ENCODE measurements around the gene GPR62. TPM values are rescaled to one million over a fixed set of nuclear protein-coding genes. Genes with fewer than 3 reads are reported as not detected.
"Not testable (repeated sequence)": the region's sequence is repeated elsewhere in the genome, so short reads cannot be mapped to it uniquely, and the experiment has no call there.

GPR62 gene, protein sequence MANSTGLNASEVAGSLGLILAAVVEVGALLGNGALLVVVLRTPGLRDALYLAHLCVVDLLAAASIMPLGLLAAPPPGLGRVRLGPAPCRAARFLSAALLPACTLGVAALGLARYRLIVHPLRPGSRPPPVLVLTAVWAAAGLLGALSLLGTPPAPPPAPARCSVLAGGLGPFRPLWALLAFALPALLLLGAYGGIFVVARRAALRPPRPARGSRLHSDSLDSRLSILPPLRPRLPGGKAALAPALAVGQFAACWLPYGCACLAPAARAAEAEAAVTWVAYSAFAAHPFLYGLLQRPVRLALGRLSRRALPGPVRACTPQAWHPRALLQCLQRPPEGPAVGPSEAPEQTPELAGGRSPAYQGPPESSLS
- total RNA-seq (2014; rRNA removed; shearing (Covaris generic)): not detected in 2 replicates

GRCh38 chr3:51955175-51955892 is at the start of gene GPR62:
GPR62 (plus strand) TSS chr3:51955381; CDS start chr3:51955653, 272 bp downstream.
- Histone ChIP-seq H3K27me3 (replicated peaks) (no peaks in the 10 kb centered on the region), H3K36me3 (peaks cover 42% of the 10 kb centered on the region), H3K9me3 (replicated peaks) (no peaks in the 10 kb centered on the region), H3K4me3 (no peak within 1 kb of the TSS), H3K27ac (no peak within 1 kb of the TSS), H3K4me1 (replicated peaks) (peaks cover 9% of the 10 kb centered on the region)
- no peak for DNase-seq (ENCODE audit: low read depth in 1 of 2, low spot score in 2 of 2)

- Histone ChIP-seq H3K4me1 (replicated peaks) (no peaks in the 10 kb centered on the region), H3K36me3 (no peaks in the 10 kb centered on the region), H3K4me3 (no peak overlapping the region), H3K9me3 (replicated peaks) (no peaks in the 10 kb centered on the region), H3K27ac (no peak overlapping the region), H3K27me3 (replicated peaks) (no peaks in the 10 kb centered on the region)
- no peak for DNase-seq (ENCODE audit: low read depth in 1 of 2, low spot score in 2 of 2)
These were observed 47.2 kb upstream of the GPR62 start for GRCh38 chr3:51908026-51908425.

DNA sequence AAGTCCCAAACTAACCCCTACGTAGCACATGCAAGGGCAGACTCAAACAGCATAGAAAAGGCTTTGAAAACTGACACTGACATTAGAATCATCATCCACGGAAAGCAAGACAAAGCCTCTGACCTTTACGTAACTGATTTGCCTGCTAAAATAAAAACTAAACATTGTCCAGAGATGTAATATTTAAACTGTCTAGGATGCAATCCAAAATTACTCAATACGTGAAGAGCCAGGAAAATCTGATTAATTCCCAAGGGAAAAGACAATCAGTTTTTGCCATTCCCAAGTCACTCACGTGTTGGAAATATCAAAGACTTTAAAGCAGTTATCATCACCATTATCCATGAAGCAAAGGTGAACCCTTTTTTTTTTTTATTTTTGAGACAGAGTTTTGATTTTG is 38.8 kb upstream of the GPR62 start:
- H3K27ac ChIP-seq: no peak overlapping the region
- no peak for DNase-seq (ENCODE audit: low read depth in 1 of 2, low spot score in 2 of 2)

DNA sequence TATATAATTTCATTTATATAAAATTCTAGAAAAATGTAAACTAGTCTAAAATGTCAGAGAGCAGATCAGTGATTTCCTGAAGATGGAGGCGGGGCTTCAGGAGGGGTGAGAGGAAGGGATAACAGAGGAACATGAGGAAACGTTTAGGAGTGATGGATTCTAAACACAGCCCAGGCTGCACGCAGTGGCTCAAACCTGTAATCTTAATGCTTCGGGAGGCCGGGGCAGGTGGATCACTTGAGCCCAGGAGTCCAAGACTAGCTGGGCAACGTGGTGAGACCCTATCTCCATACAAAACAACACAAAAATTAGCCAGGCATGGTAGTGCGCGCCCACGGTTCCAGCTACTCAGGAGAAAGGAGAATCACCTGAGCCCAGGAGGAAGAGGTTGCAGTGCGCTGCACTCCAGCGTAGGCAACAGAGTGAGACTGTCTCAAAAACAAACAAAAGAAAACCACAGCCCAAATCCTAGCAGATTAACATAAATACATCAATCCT is 34.1 kb upstream of the GPR62 start:
- DNase-seq (ENCODE audit: low read depth in 1 of 2, low spot score in 2 of 2): no peak

More for the DNA sequence above, 38.8 kb upstream of the GPR62 start:
- H3K36me3 ChIP-seq: no peaks in the 10 kb centered on the region
- H3K4me3 ChIP-seq: no peak overlapping the region
- no peaks in the 10 kb centered on the region for H3K27me3 ChIP-seq (replicated peaks)
- H3K4me1 ChIP-seq (replicated peaks): no peaks in the 10 kb centered on the region
- H3K9me3 ChIP-seq (replicated peaks): no peaks in the 10 kb centered on the region

DNA sequence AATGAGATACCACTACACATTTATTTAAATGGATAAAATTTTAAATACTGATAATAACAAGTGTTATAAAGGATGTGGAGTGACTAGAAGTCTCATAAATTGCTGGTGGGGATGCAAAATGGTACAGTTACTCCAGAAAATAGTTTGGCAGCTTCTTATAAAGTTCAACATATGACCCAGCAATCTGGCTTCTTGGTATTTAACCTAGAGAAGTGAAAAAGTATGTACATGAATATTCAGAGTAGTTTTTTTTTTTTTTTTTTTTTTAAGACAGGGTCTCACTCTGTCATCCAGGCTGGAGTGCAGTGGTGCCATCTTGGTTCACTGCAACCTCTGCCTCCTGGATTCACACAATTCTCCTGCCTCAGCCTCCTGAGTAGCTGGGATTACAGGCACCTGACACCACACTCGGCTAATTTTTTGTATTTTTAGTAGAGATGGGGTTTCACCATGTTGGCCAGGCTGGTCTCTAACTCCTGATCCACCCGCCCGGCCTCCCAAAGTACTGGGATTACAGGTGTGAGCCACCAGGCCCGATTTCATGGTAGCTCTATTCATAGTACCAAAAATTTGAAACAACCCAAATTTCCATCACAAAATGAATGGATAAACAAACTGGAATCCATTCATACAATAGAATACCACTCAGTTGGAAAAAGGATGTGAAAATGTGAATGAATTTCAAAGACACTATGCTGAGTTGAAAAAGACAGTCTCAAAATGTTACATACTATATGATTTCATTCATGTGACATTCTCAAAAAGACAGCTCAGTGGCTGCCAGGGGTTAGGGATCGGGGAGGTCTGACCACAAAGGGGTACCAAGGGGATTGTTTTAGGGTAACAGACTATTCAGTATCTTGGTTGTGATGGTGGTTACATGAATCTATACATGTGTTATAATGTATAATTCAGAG is 27.9 kb upstream of the GPR62 start:
- H3K9me3 ChIP-seq (replicated peaks): no peaks in the 10 kb centered on the region
- H3K4me3 ChIP-seq: no peak overlapping the region
- no peaks in the 10 kb centered on the region; the same call in 1 of the 2 replicates for H3K36me3 ChIP-seq
- no peaks in the 10 kb centered on the region; the same call in 1 of the 2 replicates for H3K27me3 ChIP-seq (replicated peaks)
- DNase-seq (ENCODE audit: low read depth in 1 of 2, low spot score in 2 of 2): no peak
- H3K4me1 ChIP-seq (replicated peaks): no peaks in the 10 kb centered on the region
- H3K27ac ChIP-seq: no peak overlapping the region

More for the DNA sequence above, 34.1 kb upstream of the GPR62 start:
- Histone ChIP-seq H3K4me1 (replicated peaks) (no peaks in the 10 kb centered on the region), H3K27me3 (replicated peaks) (no peaks in the 10 kb centered on the region; the same call in 1 of the 2 replicates), H3K36me3 (no peaks in the 10 kb centered on the region), H3K9me3 (replicated peaks) (no peaks in the 10 kb centered on the region), H3K27ac (no peak overlapping the region), H3K4me3 (no peak overlapping the region)

DNA sequence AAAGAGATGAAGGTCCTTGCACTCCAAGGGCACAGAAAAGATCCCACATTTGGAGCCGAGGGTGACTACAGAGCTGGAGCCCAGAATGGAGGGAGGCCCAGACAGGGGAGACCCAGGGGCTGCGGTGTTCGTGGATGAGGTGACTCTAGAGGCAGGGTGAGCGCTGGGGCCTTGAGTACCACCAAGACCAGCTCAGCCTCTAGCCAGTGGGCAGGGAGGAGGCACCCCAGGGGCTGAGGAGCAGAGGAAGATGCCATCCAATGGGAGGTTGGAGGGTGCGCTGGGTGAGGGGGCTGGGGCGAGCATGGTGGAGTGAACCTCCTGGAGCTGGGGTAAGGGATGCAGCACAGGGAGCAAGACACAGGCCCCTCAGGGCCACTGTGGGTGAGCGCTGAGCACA is 26.7 kb upstream of the GPR62 start:
- Histone ChIP-seq H3K27ac (no peak overlapping the region), H3K9me3 (replicated peaks) (no peaks in the 10 kb centered on the region), H3K4me1 (replicated peaks) (no peaks in the 10 kb centered on the region), H3K36me3 (peaks cover 3% of the 10 kb centered on the region; the same call in 1 of the 2 replicates), H3K27me3 (replicated peaks) (no peaks in the 10 kb centered on the region; the same call in 1 of the 2 replicates), H3K4me3 (no peak overlapping the region)
- no peak for DNase-seq (ENCODE audit: low read depth in 1 of 2, low spot score in 2 of 2)

DNA sequence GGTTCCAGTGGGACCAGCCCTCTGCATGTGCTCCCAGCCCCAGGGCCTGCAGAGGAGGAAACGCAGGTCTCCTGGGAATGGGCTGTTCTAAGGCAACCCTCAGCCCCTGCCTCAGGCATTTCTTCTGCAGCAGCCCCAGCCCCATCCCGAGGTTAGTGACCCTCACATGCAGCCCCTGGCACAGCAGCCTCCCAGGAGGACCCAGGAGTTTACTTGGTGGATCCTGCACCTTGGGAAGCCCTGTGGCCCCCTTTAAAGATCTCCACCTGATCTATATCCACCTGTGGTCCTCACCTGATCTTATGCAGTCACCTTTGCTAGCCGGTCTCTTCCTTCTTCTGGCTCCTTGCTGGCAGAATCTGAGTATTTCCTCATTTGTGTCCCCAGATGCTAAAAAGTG is 26.2 kb upstream of the GPR62 start:
- H3K36me3 ChIP-seq; H3K4me3 ChIP-seq; H3K27ac ChIP-seq; DNase-seq (ENCODE audit: low read depth in 1 of 2, low spot score in 2 of 2); H3K4me1 ChIP-seq (replicated peaks); H3K9me3 ChIP-seq (replicated peaks); H3K27me3 ChIP-seq (replicated peaks): not testable (repeated sequence)

DNA sequence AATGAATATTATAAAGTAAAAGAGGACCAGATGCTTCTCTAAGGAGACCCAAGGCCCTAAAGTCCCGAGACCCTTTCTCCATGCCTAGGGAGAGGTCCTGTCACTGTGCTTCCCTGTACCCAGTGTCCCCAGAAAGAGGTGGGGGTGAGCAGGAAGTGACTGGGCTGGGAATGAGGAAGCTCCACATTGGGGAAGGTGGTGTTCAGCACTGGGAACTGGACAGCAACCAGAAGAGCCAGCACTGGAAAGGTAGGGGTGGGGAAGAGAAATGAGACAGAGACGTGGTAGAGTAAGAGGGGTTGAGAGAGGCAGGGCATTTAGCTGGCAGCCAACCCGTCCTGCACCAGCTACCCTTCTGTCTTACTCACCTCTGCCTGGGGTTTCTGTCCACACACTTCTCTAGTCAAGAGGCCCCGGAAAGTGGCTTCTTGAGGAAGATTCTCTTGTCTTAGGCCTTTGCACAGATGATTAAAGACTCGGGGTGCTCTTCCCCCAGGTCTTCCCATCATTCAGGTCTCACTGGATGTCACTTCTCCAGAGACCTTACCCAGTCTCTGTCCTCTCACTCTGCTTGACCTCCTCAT is 25.7 kb upstream of the GPR62 start:
- no peak overlapping the region for H3K27ac ChIP-seq
- H3K9me3 ChIP-seq (replicated peaks): no peaks in the 10 kb centered on the region
- H3K4me3 ChIP-seq: no peak overlapping the region
- H3K27me3 ChIP-seq (replicated peaks): no peaks in the 10 kb centered on the region; the same call in 1 of the 2 replicates
- DNase-seq (ENCODE audit: low read depth in 1 of 2, low spot score in 2 of 2): no peak
- no peaks in the 10 kb centered on the region for H3K4me1 ChIP-seq (replicated peaks)
- peaks cover 13% of the 10 kb centered on the region for H3K36me3 ChIP-seq

- Histone ChIP-seq H3K4me3 (no peak overlapping the region), H3K4me1 (replicated peaks) (no peaks in the 10 kb centered on the region), H3K9me3 (replicated peaks) (no peaks in the 10 kb centered on the region), H3K36me3 (peaks cover 22% of the 10 kb centered on the region), H3K27ac (no peak overlapping the region), H3K27me3 (replicated peaks) (no peaks in the 10 kb centered on the region; the same call in 1 of the 2 replicates)
- no peak for DNase-seq (ENCODE audit: low read depth in 1 of 2, low spot score in 2 of 2)
These were observed 24.7 kb upstream of the GPR62 start for GRCh38 chr3:51930439-51930838.

GRCh38 chr3:51931756-51932155 is 23.4 kb upstream of the GPR62 start:
- Histone ChIP-seq H3K36me3 (peaks cover 35% of the 10 kb centered on the region), H3K4me3 (no peak overlapping the region), H3K9me3 (replicated peaks) (no peaks in the 10 kb centered on the region), H3K27ac (no peak overlapping the region), H3K27me3 (replicated peaks) (no peaks in the 10 kb centered on the region), H3K4me1 (replicated peaks) (no peaks in the 10 kb centered on the region)
- DNase-seq (ENCODE audit: low read depth in 1 of 2, low spot score in 2 of 2): no peak

DNA sequence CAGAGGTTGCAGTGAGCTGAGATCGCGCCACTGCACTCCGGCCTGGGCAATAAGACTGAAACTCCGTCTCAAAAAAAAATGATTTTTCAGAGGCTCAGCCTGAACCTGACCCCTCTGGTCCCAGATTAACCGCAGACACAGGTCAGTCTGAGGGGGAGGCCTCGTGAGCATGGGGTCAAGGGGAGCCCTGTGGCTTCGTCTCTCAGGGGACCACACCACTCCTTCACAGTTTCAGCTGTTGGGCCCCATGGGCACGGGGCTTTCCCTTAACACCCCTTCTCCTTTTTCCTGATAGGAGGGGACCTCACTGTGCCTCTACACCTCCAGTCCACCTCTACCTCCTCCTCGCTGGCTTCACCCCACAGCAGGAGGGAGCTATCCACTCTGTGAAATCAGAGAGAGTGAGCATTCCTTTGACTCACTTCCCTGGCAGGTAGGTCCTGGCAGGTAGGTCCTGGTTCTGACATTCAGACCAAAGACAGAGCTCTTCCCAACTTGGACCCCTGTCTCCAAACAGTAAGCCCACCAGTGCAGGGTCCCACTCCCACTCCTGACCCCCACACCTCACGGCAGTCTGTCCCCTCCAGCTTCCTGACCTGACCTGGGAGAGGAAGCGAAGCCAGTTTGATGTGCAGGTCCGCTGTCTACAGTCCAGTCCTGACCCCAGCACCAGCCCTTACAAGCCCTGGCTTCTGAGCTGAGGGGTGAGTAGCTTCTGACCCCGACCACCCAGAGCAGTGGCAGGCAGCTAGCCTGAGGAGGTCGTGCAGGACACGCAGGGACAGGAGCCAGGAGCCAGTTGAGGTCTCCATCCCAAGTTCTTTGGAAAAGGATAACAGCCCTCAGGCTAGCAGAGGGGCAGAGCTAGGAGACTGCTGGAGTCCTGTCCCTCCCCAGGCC is 22.5 kb upstream of the GPR62 start:
- no peaks in the 10 kb centered on the region for H3K27me3 ChIP-seq (replicated peaks)
- H3K4me3 ChIP-seq: no peak overlapping the region
- DNase-seq (ENCODE audit: low read depth in 1 of 2, low spot score in 2 of 2): no peak
- H3K27ac ChIP-seq: no peak overlapping the region
- no peaks in the 10 kb centered on the region for H3K9me3 ChIP-seq (replicated peaks)
- no peaks in the 10 kb centered on the region for H3K4me1 ChIP-seq (replicated peaks)
- peaks cover 45% of the 10 kb centered on the region for H3K36me3 ChIP-seq

DNA sequence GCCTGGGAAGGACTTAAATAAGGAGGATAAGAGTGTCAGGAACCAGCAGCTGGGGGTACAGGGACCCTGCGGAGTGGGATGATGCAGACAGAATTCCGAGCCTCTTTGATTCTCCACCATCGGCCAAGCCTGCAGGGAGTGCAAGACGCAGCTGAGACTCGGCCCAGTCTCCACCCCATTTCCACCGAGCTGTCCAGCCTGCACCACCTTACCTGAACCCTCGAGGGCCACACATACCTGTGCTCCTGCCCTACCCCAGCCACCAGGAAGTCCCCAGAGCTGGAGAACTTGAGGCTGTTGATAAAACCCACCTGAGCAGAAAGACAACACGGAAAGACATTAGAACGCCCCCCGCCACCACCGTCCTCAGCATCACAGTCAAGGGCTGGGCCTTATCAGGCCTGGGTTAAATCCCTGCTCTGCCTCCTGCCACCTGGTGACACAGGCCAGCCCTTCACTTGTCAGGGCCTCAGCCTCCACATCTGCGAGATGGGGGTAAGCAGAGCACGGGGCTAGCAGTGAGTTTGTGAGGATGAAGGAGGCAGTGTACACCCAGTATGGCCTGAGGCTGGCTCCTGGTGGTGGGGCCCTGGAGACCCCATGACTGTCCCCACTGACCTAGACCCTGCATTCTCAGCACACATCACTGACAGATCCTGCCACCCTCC is 21.6 kb upstream of the GPR62 start:
- Histone ChIP-seq H3K36me3 (peaks cover 48% of the 10 kb centered on the region), H3K27ac (no peak overlapping the region)

More for the DNA sequence above, 21.6 kb upstream of the GPR62 start:
- Histone ChIP-seq H3K9me3 (replicated peaks) (no peaks in the 10 kb centered on the region), H3K4me3 (no peak overlapping the region), H3K27me3 (replicated peaks) (no peaks in the 10 kb centered on the region), H3K4me1 (replicated peaks) (no peaks in the 10 kb centered on the region)
- DNase-seq (ENCODE audit: low read depth in 1 of 2, low spot score in 2 of 2): no peak

Measured in SJSA1 (cell line).